ENCODE data around the gene ABAT. TPM values are rescaled to one million over a fixed set of nuclear protein-coding genes. Genes with fewer than 3 reads are reported as not detected.

ABAT gene
- total RNA-seq, 1 experiment from 2014 or later, result 4.7 TPM

- DNase-seq (ENCODE audit: low read depth, low spot score) (no peak), ATAC-seq (no peak)
- Histone ChIP-seq H2AFZ (ENCODE audit: low read depth, low read length, poor library complexity, severe bottlenecking) (no peak overlapping the region), H3K9me2 (ENCODE audit: insufficient read depth) (no peaks in the 10 kb centered on the region), H3K9me3 (ENCODE audit: control insufficient read depth in 1 of 2, insufficient read depth in 1 of 2, low read depth in 1 of 2, low read length in 2 of 2) (no peaks in the 10 kb centered on the region), H3K27ac (ENCODE audit: low read depth, low read length) (no peak overlapping the region), H3K4me1 (ENCODE audit: control insufficient read depth in 1 of 2, insufficient read depth in 2 of 2, low read length in 2 of 2) (no peaks in the 10 kb centered on the region), H3K4me2 (ENCODE audit: low read length) (no peak overlapping the region), H3K4me3 (replicated peaks in 1 of 2; ENCODE audit: low read depth in 1 of 2, low read length in 2 of 2) (no peak overlapping the region), H3K27me3 (ENCODE audit: insufficient read depth, low read length) (no peaks in the 10 kb centered on the region), H4K20me1 (ENCODE audit: insufficient read depth) (no peaks in the 10 kb centered on the region), H3K36me3 (ENCODE audit: control insufficient read depth in 1 of 2, insufficient read depth in 2 of 2, low read length in 2 of 2) (peaks cover 20 to 35% of the 10 kb centered on the region in 2 experiments; a peak in 3 of 4 replicates), H3K79me2 (ENCODE audit: insufficient read depth, low read length) (no peaks in the 10 kb centered on the region), H3K9ac (ENCODE audit: low read length) (no peak overlapping the region)
- TF ChIP-seq FOSL1 (IDR thresholded peaks at IDR 0.05; ENCODE audit: low read depth) (no peak), ZNF274 (IDR thresholded peaks at IDR 0.05; ENCODE audit: low read depth, low read length) (no peak), RAD21 (IDR thresholded peaks at IDR 0.05; ENCODE audit: low read depth) (no peak), EZH2 (IDR thresholded peaks at IDR 0.05) (no peak), CBX3 (IDR thresholded peaks at IDR 0.05; ENCODE audit: low read depth) (no peak)
- CTCF ChIA-PET, result no interaction called here
- POLR2A ChIA-PET, result no interaction called here
- RAD21 ChIA-PET (ENCODE audit: low non-redundant PET in 1 of 2, low total read pairs in 2 of 2, uncharacterized antibody in 2 of 2, unreplicated experiment in 2 of 2), result no interaction called here
- no TSS peak for BruUV-seq (replicated peaks)
- intact Hi-C loops (cut with micrococcal nuclease), result no loop called here
These were observed 26.6 kb upstream of the ABAT start for GRCh38 chr16:8647721-8648318.

DNA sequence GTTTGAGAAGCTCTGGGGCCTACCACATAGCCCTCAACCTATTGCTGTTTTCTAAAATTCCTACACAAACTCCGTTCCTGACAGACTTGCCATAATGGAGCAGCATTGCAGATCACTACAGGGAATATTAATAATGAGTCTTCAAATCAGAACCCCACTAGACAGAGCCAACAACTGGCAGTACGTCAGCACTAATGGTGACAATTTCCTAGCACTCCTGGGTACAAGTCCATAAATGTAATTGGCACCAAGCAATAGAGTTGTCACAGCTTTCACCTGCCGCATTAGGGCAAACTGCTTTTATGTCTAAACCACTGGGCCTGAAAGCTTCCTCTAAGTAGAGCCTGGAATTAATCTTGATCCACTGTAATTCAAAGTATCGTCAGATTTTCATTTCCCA, 25.5 kb upstream of the ABAT start:
- no peak overlapping the region for H3K9ac ChIP-seq (ENCODE audit: low read length)
- no peak overlapping the region for H3K4me2 ChIP-seq (ENCODE audit: low read length)
- no peaks in the 10 kb centered on the region for H4K20me1 ChIP-seq (ENCODE audit: insufficient read depth)
- no peak overlapping the region for H2AFZ ChIP-seq (ENCODE audit: low read depth, low read length, poor library complexity, severe bottlenecking)
- intact Hi-C loops (cut with micrococcal nuclease), result no loop called here
- ChIA-PET POLR2A (no interaction called here), CTCF (no interaction called here), RAD21 (ENCODE audit: low non-redundant PET in 1 of 2, low total read pairs in 2 of 2, uncharacterized antibody in 2 of 2, unreplicated experiment in 2 of 2) (no interaction called here)
- H3K79me2 ChIP-seq (ENCODE audit: insufficient read depth, low read length), result no peaks in the 10 kb centered on the region
- H3K4me3 ChIP-seq (replicated peaks in 1 of 2; ENCODE audit: low read depth in 1 of 2, low read length in 2 of 2), result no peak overlapping the region
- H3K4me1 ChIP-seq (ENCODE audit: control insufficient read depth in 1 of 2, insufficient read depth in 2 of 2, low read length in 2 of 2), result no peaks in the 10 kb centered on the region
- TF ChIP-seq EZH2phosphoT487 (IDR thresholded peaks at IDR 0.05; ENCODE audit: borderline replicate concordance) (no peak), POLR2A (IDR thresholded peaks at IDR 0.05; ENCODE audit: borderline replicate concordance, extremely low read depth, insufficient read depth, insufficient read length) (no peak), SRF (IDR thresholded peaks at IDR 0.05; ENCODE audit: low read depth) (no peak), CBX3 (IDR thresholded peaks at IDR 0.05; ENCODE audit: low read depth) (no peak), YY1 (IDR thresholded peaks at IDR 0.05; ENCODE audit: extremely low read depth, insufficient replicate concordance, low read depth, low read length) (no peak), MAX (IDR thresholded peaks at IDR 0.05) (no peak), POLR2AphosphoS5 (IDR thresholded peaks at IDR 0.05; ENCODE audit: low read depth, low read length) (peak; percentile 17; the same call in 1 of the 2 replicates)
- TF ChIP-seq, protein P1, sequence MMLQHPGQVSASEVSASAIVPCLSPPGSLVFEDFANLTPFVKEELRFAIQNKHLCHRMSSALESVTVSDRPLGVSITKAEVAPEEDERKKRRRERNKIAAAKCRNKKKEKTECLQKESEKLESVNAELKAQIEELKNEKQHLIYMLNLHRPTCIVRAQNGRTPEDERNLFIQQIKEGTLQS (IDR thresholded peaks at IDR 0.05), result no peak
- DNase-seq (ENCODE audit: low read depth, low spot score) (no peak), ATAC-seq (no peak)
- H3K9me2 ChIP-seq (ENCODE audit: insufficient read depth), result no peaks in the 10 kb centered on the region
- no peaks in the 10 kb centered on the region for H3K27me3 ChIP-seq (ENCODE audit: insufficient read depth, low read length)
- peaks cover 15 to 29% of the 10 kb centered on the region in 2 experiments; a peak in 3 of 4 replicates for H3K36me3 ChIP-seq (ENCODE audit: control insufficient read depth in 1 of 2, insufficient read depth in 2 of 2, low read length in 2 of 2)
- H3K9me3 ChIP-seq (ENCODE audit: control insufficient read depth in 1 of 2, insufficient read depth in 1 of 2, low read depth in 1 of 2, low read length in 2 of 2), result no peaks in the 10 kb centered on the region
- BruUV-seq (replicated peaks), result no TSS peak
- H3K27ac ChIP-seq (ENCODE audit: low read depth, low read length), result no peak overlapping the region
